HCT116 (cell line): ENCODE results near the gene ITGAV. TPM values are rescaled to one million over a fixed set of nuclear protein-coding genes. Genes with fewer than 3 reads are reported as not detected.
A peak's percentile ranks its signal among the peaks of the same experiment; 100 is the strongest.

Experiments used
- ATAC-seq: fragments of 200-7000 bp; cut with Tn5 transposase; 2 replicates; pipeline ENCODE4 v1.9.1; 2020; ENCODE audit warnings: mild to moderate bottlenecking, moderate library complexity
- BruUV-seq: library from RNA; stranded (reverse); fragments of 400-500 nt; replicated peaks from 2 replicates; lab custom pipeline; 2021; lab: Mats Ljungman, UMichigan
- CTCF ChIA-PET: fragments of 300-600 bp; sonication (Branson Sonifier 250); formaldehyde crosslinking; loops from one replicate; lab custom pipeline; 2021; ENCODE audit warnings: antibody characterized with exemption; lab: Charles Lee
- POLR2A ChIA-PET: fragments of 300-600, 350-600 bp; sonication (Branson Sonifier 250); formaldehyde crosslinking; loops from one replicate; lab custom pipeline; 2021; ENCODE audit warnings: antibody characterized with exemption; lab: Charles Lee
- RAD21 ChIA-PET, 2 experiments: fragments of 300-600 bp; sonication (Branson Sonifier 250); formaldehyde crosslinking; loops; one replicate each; lab custom pipeline; 2023; ENCODE audit warnings: low total read pairs in 2 of 2; ENCODE audit not compliant: uncharacterized antibody in 2 of 2, unreplicated experiment in 2 of 2, low non-redundant PET in 1 of 2; lab: Charles Lee
- DNase-seq: peaks from one replicate; pipeline ENCODE4 v3.0.0-alpha.2; 2010; ENCODE audit warnings: low read depth, low spot score
- H2AFZ ChIP-seq: fragments of 200-600 bp; shearing (Covaris generic), sonication (generic); 2 replicates; pipeline ENCODE4 v1.6.1; 2017; ENCODE audit warnings: low read depth, mixed run types, mixed read lengths, antibody characterized with exemption, low read length; ENCODE audit not compliant: poor library complexity, severe bottlenecking
- H3K27ac ChIP-seq: 2 replicates; pipeline ENCODE4 v1.5.1; 2012; ENCODE audit warnings: low read depth, low read length
- H3K27me3 ChIP-seq: fragments of 200-600 bp; sonication (generic); 2 replicates; pipeline ENCODE4 v1.6.1; 2016; ENCODE audit warnings: mixed run types, low read length, mixed read lengths; ENCODE audit not compliant: insufficient read depth
- H3K36me3 ChIP-seq, 2 experiments: fragments of 200-500 bp in 1 of 2; fragments of 200-600 bp in 1 of 2; sonication (Bioruptor generic) in 1 of 2; sonication (generic) in 1 of 2; 2 replicates each; pipeline versions ENCODE4 v1.5.1 to v1.6.1; 2014 to 2016; ENCODE audit warnings: low read length in 2 of 2, inconsistent platforms in 1 of 2, mixed read lengths in 1 of 2, mixed run types in 1 of 2; ENCODE audit not compliant: insufficient read depth in 2 of 2, control insufficient read depth in 1 of 2
- H3K4me1 ChIP-seq, 2 experiments: fragments of 200-600 bp in 1 of 2; sonication (generic) in 1 of 2; 2 replicates each; pipeline versions ENCODE4 v1.5.1 to v1.6.1; 2012 to 2017; ENCODE audit warnings: low read length in 2 of 2, inconsistent platforms in 1 of 2, mild to moderate bottlenecking in 1 of 2, mixed read lengths in 1 of 2, mixed run types in 1 of 2, moderate library complexity in 1 of 2; ENCODE audit not compliant: insufficient read depth in 2 of 2, control insufficient read depth in 1 of 2
- H3K4me2 ChIP-seq: fragments of 200-600 bp; sonication (generic); 2 replicates; pipeline ENCODE4 v1.6.1; 2017; ENCODE audit warnings: mixed run types, low read length, mixed read lengths
- H3K4me3 ChIP-seq, 2 experiments: fragments of 200-600 bp in 1 of 2; sonication (generic) in 1 of 2; replicated peaks in 1 of 2; 2 replicates each; pipeline ENCODE4 v1.5.1; 2011 to 2016; ENCODE audit warnings: low read length in 2 of 2, control low read depth in 1 of 2, low read depth in 1 of 2, mild to moderate bottlenecking in 1 of 2, mixed read lengths in 1 of 2, mixed run types in 1 of 2
- H3K79me2 ChIP-seq: fragments of 200-600 bp; sonication (generic); 2 replicates; pipeline ENCODE4 v1.6.1; 2017; ENCODE audit warnings: mild to moderate bottlenecking, mixed run types, low read length, moderate library complexity, mixed read lengths; ENCODE audit not compliant: insufficient read depth
- H3K9ac ChIP-seq: fragments of 200-600 bp; sonication (generic); 2 replicates; pipeline ENCODE4 v1.6.1; 2016; ENCODE audit warnings: low read length, mixed read lengths
- H3K9me2 ChIP-seq: fragments of 200-600 bp; sonication (generic), shearing (Covaris generic); 2 replicates; pipeline ENCODE4 v1.6.1; 2017; ENCODE audit warnings: mixed run types, mild to moderate bottlenecking, moderate library complexity; ENCODE audit not compliant: insufficient read depth
- H3K9me3 ChIP-seq, 2 experiments: fragments of 200-500 bp in 1 of 2; fragments of 200-600 bp in 1 of 2; sonication (Bioruptor generic) in 1 of 2; sonication (generic) in 1 of 2; 2 replicates each; pipeline ENCODE4 v1.6.1; 2014 to 2017; ENCODE audit warnings: low read length in 2 of 2, mixed read lengths in 2 of 2, inconsistent platforms in 1 of 2, low read depth in 1 of 2, mild to moderate bottlenecking in 1 of 2, mixed run types in 1 of 2, moderate library complexity in 1 of 2; ENCODE audit not compliant: control insufficient read depth in 1 of 2, insufficient read depth in 1 of 2
- H4K20me1 ChIP-seq: fragments of 200-600 bp; sonication (generic), shearing (Covaris generic); 2 replicates; pipeline ENCODE4 v1.6.1; 2017; ENCODE audit warnings: mixed run types, mild to moderate bottlenecking, moderate library complexity; ENCODE audit not compliant: insufficient read depth
- CBX3 ChIP-seq: IDR thresholded peaks from 2 replicates; pipeline ENCODE4 v1.6.1; 2012; ENCODE audit warnings: low read depth
- CEBPB ChIP-seq: IDR thresholded peaks from 2 replicates; pipeline ENCODE4 v1.6.1; 2012; ENCODE audit warnings: low read depth
- CTCF ChIP-seq, 3 experiments: fragments of 200-600 bp in 1 of 3; sonication (generic) in 1 of 3; IDR thresholded peaks in 2 of 3; conservative IDR thresholded peaks in 1 of 3; 2 replicates each; pipeline ENCODE4 v1.5.1; 2012 to 2017; ENCODE audit warnings: low read depth in 2 of 3, low read length in 2 of 3, antibody characterized with exemption in 1 of 3, borderline replicate concordance in 1 of 3, control low read depth in 1 of 3, mild to moderate bottlenecking in 1 of 3, mixed read lengths in 1 of 3, mixed run types in 1 of 3, moderate library complexity in 1 of 3; ENCODE audit not compliant: insufficient read depth in 1 of 3
- FOSL1 ChIP-seq: IDR thresholded peaks from 2 replicates; pipeline ENCODE4 v1.6.1; 2012; ENCODE audit warnings: low read depth
- MAX ChIP-seq: IDR thresholded peaks from 2 replicates; pipeline ENCODE4 v1.6.1; 2012
- SP1 ChIP-seq: IDR thresholded peaks from 2 replicates; pipeline ENCODE4 v1.6.1; 2012; ENCODE audit warnings: low read depth
- TCF7L2 ChIP-seq: IDR thresholded peaks from 2 replicates; pipeline ENCODE4 v1.7.0; 2011; ENCODE audit warnings: borderline replicate concordance, inconsistent platforms; ENCODE audit not compliant: insufficient read depth, insufficient read length; ENCODE audit errors: extremely low read depth
- ZFX ChIP-seq: fragments of 450-650 bp; IDR thresholded peaks from 2 replicates; pipeline ENCODE4 v1.6.1; 2017
- intact Hi-C: fragments of 100-400 bp; cut with micrococcal nuclease; formaldehyde crosslinking; loops from 2 replicates; pipeline ENCODE4 v1.10.0; 2022
- total RNA-seq: library from RNA; stranded (reverse); gene quantifications from one replicate; pipeline ENCODE4 v1.2.1, GENCODE V29; 2021; ENCODE audit not compliant: unreplicated experiment

ITGAV gene
- total RNA-seq, 1 experiment from 2014 or later: 36.3 TPM

DNA sequence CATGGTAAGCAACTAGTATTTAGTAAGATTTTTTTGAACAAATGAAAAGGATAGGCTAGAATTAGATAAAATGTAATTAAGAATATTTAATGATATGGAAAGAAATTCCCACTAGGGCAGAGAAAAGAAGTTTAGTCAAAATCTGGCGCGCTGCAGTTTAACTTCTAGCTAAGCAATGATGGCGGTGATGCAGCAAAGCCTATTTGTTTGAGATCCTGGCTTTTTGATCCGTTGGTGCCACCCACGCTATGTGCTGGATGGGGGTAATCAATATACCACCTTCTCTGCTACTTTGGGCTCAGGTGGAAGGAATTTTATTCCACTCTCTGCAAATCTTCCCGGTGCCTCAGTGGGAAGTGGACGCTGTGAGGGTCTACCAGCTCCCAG lies 103.6 kb downstream of the ITGAV start:
- CTCF ChIA-PET: no interaction called here
- peak overlapping the region; percentile 63 for H3K9ac ChIP-seq
- H3K79me2 ChIP-seq: no peaks in the 10 kb centered on the region
- intact Hi-C loops: loop anchor here (5.0 kb wide), 1 partner anchor 84 kb away; no protein-coding TSS in a partner anchor
- H3K27ac ChIP-seq: 0 out of 2 replicates have a peak overlapping the region, but pooled peaks have one; percentile 21
- H4K20me1 ChIP-seq: no peaks in the 10 kb centered on the region
- no peak for DNase-seq
- TF ChIP-seq MAX (no peak), CBX3 (0 out of 2 replicates have a peak, but pooled peaks have one; percentile 5), TCF7L2 (no peak), CTCF (IDR thresholded peaks at IDR 0.05 in 2 of 3, conservative IDR thresholded peaks at IDR 0.05 in 1 of 3; ENCODE audit: borderline replicate concordance in 1 of 3, insufficient read depth in 1 of 3, low read depth in 2 of 3, low read length in 2 of 3) (no peak)
- peak; percentile 21; the same call in 1 of the 2 replicates for ATAC-seq
- peak overlapping the region; percentile 88 for H2AFZ ChIP-seq
- H3K9me2 ChIP-seq: no peaks in the 10 kb centered on the region
- no peaks in the 10 kb centered on the region for H3K9me3 ChIP-seq
- POLR2A ChIA-PET: no interaction called here
- no peaks in the 10 kb centered on the region for H3K27me3 ChIP-seq
- RAD21 ChIA-PET: no interaction called here
- H3K4me2 ChIP-seq: peak overlapping the region; percentile 96
- H3K36me3 ChIP-seq: no peaks in the 10 kb centered on the region
- H3K4me3 ChIP-seq: peak overlapping the region; percentile 73 to 85
- H3K4me1 ChIP-seq: peaks cover 0 to 13% of the 10 kb centered on the region in 2 experiments; a peak in 3 of 4 replicates
- no TSS peak for BruUV-seq

GRCh38 chr2:186695081-186695756 lies 105.4 kb downstream of the ITGAV start:
- no peaks in the 10 kb centered on the region for H3K9me3 ChIP-seq
- peak overlapping the region; percentile 96 for H3K4me2 ChIP-seq
- peaks cover 0 to 13% of the 10 kb centered on the region in 2 experiments; a peak in 3 of 4 replicates for H3K4me1 ChIP-seq
- no peaks in the 10 kb centered on the region for H4K20me1 ChIP-seq
- ChIA-PET RAD21 (no interaction called here), CTCF (no interaction called here), POLR2A (no interaction called here)
- no peak for TF ChIP-seq CTCF (IDR thresholded peaks at IDR 0.05 in 2 of 3, conservative IDR thresholded peaks at IDR 0.05 in 1 of 3; ENCODE audit: borderline replicate concordance in 1 of 3, insufficient read depth in 1 of 3, low read depth in 2 of 3, low read length in 2 of 3)
- no peak for TF ChIP-seq SP1
- TF ChIP-seq ZFX: no peak
- TF ChIP-seq FOSL1: no peak
- TF ChIP-seq MAX: no peak
- TF ChIP-seq CEBPB: no peak
- intact Hi-C loops: no loop called here
- no peaks in the 10 kb centered on the region for H3K9me2 ChIP-seq
- H3K27me3 ChIP-seq: no peaks in the 10 kb centered on the region
- H3K79me2 ChIP-seq: no peaks in the 10 kb centered on the region
- TSS peak; percentile 70 for BruUV-seq
- DNase-seq (no peak), ATAC-seq (no peak)
- no peak overlapping the region for H3K27ac ChIP-seq
- no peak overlapping the region for H3K9ac ChIP-seq
- no peaks in the 10 kb centered on the region for H3K36me3 ChIP-seq
- no peak overlapping the region for H3K4me3 ChIP-seq
- no peak overlapping the region for H2AFZ ChIP-seq
